GM19372 (cell line): Measurements from ENCODE around the gene SRC.
A peak's percentile ranks its signal among the peaks of the same experiment; 100 is the strongest.
"Not testable (repeated sequence)": the region's sequence is repeated elsewhere in the genome, so short reads cannot be mapped to it uniquely, and the experiment has no call there.

Source experiments
- ATAC-seq: cut with Tn5 transposase; IDR thresholded peaks from one replicate; pipeline ENCODE4 v1.9.1; 2021; ENCODE audit warnings: mild to moderate bottlenecking, low read depth, moderate library complexity; ENCODE audit not compliant: unreplicated experiment

SRC gene

DNA sequence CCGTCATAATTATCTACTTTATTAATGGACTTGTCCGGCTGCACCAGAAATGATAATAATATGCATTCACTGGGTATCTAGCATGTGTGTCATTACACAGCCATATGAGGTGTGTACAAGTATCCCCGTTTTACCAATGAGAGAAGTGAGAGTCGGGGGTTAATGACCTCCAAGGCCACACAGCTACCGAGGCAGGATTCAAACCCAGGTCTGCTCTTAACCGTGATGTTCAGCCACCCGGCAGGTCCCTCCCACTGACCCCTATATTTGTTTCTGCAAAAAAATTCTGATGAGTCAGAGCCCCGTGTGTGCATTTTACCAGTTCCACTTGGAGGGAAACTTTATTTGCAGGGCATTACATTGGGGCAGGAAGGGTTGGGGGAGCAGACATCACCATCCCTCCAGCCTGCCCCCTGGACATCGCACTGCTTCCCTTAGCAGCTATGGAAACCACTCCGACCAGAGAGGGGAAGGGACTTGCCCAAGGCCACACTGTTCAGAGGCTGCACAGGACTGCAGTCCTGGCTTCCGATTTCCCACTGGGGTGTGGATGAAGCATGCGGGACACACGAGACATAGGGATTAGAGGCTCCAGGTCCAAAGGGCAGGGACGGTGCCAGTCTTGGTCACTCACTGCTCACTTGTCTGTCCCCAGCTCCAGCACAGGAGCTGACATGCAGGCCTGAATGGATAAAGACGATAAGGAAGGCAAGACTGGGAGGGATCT, 10.1 kb upstream of the SRC start:
- no peak for ATAC-seq

DNA sequence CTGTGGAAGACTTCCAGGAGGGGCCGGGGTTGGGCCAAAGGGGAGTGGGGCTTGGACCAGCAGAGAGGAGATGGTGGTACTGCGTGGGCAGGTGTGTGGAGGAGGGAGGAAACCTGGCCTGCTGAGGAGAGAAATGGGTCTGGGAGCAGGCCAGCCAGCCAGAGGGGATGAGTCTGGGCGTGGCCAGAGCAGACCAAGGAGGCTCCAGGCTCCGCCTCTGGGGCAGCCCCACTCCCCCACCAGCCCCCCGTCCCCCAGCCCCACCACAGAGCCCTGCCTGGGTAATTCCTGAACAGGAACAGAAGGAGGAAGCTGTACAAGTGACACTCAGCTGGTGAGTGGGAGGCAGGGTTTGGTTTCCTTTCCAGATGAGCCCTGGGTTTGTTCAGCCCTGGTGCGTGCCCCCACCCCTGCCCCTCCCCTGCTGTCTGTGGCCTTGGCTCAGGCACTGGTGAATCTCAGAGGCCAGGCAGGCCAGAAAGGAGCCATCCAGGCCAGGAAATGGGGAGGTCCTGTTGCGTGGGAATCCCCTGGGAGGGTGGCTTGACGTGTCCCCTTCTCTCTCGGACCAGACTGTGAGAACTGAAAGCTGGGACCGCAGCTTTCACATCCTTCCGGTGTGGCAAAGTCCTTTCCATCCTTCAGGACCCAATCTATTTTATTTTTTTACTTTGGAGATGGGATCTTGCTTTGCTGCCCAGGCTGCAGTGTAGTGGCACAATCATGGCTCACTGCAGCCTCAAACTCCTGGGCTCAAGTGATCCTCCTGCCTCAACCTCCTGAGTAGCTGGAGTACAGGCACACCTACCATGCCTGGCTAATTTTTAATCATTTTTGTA, 9.4 kb upstream of the SRC start:
- peak; percentile 65 for ATAC-seq

GRCh38 chr20:37337208-37337991, 8.5 kb upstream of the SRC start:
- ATAC-seq, result no peak

- not testable (repeated sequence) for ATAC-seq
These were observed 7.6 kb upstream of the SRC start for GRCh38 chr20:37338380-37338779.

DNA sequence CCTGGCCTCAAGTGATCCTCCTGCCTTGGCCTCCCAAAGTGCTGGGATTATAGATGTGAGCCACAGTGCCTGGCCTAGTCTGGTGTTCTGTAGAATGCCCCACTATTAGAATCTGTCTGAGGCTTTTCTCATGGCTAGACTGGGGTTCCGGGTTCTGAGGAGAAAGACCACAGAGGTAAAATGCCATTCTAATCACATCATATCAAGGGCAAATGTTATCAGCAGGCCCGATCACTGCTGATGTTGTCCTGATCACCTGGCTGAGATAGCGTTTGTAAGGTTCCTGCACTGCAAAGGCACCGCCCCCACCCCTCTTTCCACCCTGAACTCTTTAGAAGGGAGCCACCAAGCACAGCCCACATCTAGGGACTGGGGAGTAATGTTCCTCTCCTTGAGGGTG, 6.7 kb upstream of the SRC start:
- no peak for ATAC-seq

GRCh38 chr20:37339764-37340109, 6.2 kb upstream of the SRC start:
- not testable (repeated sequence) for ATAC-seq

GRCh38 chr20:37340998-37341397, 4.9 kb upstream of the SRC start:
- no peak for ATAC-seq

DNA sequence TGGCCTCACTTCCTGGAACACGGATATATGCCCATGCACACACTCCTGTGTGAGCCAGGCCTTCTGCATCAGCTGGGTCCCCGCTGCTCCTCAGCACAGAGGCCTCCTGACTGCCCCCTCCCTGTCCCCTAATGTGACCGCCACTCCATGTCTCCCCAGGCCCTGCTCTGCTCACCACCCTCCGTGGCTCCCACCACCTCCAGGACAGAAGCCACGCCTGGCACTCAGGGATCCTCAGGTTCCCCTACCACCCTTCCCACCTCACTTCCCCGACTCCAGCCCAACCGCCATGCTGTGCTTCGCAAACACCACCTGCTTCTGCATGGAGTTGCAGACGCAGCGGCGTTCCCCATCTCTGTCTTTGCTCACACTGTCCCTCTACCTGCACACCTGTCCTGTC, 4.3 kb upstream of the SRC start:
- ATAC-seq, result no peak

DNA sequence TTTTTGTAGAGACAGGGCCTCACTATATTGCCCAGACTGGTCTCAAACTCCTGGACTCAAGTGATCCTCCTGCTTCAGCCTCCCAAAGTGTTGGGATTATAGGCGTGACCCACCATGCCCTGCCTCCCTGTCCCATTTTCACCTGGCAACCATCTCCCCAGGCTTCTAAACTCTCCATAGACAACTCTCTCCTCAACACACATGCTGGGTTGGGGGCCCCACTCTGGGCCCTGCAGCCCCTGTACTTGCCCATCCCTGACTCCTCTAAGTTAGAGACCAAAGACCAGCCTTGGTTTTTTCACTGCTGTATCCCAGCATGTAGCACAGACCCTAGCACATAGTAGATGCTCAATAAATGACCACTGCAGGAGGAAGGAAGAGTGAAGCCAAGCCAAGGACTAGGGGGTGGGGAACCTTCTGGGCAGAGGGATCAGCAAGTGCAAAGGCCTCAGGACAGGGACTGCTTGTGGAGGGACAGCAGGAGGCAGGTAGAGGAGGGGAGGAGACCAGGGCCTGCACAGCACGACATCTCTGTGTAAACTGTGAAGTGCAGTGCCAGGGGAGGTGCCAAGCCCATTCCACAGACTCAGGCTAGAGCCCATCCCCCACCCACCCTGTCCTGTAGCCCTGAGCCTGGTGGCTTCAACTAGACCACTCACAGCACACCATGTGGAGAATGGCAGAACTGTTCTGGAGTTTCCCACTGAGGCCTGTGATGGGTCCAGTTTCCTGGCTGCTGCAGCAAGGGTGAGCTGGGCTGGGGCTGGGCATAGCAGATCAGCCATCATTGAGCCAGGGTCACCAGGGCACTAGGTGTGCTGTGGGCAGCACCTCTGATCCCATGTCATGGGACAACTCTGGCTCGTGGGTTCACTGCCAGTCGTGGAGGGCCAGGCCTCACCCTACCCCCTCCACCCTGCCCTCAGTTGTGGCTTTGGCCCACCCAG, 3.4 kb upstream of the SRC start:
- no peak for ATAC-seq

DNA sequence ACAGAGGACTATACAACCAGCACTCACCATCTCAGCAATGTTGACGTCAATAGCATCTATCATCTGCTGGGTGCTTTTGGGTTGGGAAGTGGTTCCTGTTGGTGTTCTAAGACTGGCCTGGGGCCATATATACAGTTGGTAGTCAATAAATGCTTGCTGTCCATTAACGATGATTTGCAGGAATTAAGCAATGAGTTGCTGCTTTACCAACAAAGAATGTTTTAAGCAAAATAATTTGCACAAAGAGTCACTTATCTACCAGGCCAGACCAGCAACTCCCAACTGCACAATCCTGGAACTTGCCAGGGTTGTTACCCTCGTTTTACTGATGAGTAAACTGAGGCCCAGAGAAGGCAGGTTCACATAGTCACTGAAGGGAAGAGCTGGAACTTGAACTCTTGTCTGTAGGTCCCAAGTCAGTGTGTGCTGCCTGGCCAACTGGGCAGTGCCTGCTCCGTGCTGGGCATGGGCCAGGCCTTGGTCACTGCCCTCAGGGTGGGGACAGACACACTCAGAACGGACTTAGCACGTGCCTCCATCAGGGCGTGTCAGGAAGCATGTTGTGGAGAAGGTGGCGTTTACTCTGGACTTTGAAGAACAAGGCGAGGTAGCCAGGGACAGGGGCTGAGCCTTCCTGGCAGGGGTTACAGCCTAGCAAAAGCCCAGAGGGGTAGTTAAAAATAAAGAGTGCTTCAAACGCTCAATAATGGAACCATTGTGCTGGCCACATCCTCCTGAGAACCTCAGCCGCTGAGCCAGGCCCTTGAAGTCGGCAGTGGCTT, 2.5 kb upstream of the SRC start:
- no peak for ATAC-seq

- ATAC-seq, result no peak
These were observed 2.0 kb upstream of the SRC start for GRCh38 chr20:37343994-37344355.

- no peak for ATAC-seq
These were observed 1.2 kb upstream of the SRC start for GRCh38 chr20:37344506-37345338.

- no peak for ATAC-seq
These were observed 245 bp downstream of the SRC start for GRCh38 chr20:37346236-37346534.

DNA sequence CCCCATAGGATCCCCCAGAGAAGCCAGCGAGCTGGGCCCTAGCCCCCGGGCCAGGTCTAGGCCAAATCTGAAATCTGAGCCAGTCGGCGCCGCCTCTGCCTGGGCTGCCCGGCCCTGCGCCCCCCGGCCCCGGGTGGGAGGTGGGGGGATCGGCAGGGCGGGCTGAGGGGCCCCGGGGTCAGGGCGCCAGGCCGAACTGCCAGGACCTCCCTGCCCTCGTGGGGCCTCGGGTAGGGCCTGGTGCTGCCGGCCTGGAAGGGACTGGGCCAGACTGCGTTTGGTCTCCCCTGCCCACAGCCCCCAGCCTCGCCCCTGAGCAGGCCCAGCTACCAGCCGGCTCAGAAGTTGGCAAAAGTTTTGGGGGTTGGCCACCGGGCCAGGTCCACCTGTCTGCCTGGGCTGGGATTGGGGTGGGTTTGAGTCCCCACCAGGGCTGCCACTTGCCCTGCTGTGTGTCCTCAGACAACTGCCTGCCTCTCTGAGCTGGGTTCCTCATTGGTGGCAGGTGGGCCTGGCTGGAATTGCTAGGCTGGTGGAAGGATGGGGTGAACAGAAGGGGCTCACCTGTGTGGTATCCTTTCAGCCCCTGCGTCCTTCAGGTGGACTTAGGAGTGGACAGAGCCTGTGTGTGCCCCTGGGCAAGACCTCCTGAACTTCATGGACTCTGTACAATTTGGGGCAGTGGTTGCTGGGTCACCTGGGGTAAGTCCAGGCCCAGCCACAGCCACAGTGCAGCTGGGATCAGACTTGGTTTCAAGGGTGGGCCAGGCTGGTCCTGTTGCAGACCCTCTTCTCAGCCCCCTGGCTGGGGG, 801 bp downstream of the SRC start:
- no peak for ATAC-seq

GRCh38 chr20:37347347-37347823, 1.4 kb downstream of the SRC start:
- ATAC-seq, result no peak

DNA sequence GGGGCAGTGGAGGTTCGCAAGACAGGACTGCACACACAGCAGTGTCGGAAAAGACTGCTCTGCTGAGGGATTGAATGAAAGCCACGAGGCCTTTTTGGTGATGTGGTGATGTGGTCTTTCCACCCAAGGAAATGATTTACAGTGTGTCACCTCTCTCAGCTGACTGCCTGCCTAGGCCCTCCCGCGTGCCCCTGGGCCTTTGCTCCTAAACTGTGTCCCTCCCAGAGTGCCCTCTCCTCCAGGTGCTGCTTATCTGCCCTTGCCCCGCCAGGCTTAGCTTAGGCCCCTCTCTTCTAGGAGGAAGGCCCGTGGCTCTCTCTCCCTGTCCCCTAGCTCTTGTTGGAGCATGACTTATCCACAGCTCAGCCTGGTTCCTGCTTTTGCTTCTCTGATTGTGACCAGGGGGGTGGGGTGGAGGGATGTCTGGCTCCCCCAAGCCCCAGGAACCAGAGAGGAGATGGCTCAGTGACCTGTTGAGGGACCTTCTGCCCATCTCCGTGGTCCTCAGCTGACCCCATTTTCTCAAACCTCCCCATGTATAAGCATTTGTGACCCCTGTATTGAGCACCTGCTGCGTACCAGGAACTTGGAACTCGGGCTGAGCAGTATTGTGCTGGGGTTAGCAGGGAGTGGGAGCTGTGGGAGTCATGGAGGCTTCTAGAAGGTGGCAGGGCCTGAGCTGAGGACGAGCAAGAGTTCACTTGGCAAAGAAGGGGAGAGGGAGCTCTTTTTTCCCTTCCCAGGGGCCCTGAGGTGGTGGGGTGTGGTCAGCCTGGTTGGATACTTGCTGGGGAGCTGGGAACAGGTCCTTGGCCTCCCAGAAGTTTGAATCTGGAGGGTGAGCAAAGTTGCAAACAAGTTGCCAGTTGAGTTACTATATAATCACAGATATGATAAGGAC, 2.2 kb downstream of the SRC start:
- no peak for ATAC-seq
